Hepatocyte (in vitro differentiated cells): ENCODE measurements around the gene CCDC60. TPM values are rescaled to one million over a fixed set of nuclear protein-coding genes. Genes with fewer than 3 reads are reported as not detected.

Experiments
- DNase-seq: peaks from one replicate; pipeline ENCODE4 v3.0.0-alpha.2; 2016; ENCODE audit warnings: low spot score
- H2AFZ ChIP-seq: fragments of 200-600 bp; sonication (generic); 2 replicates; pipeline ENCODE4 v1.6.0; 2016; ENCODE audit warnings: antibody characterized with exemption, mild to moderate bottlenecking
- H3K27ac ChIP-seq: fragments of 200-600 bp; sonication (generic); 2 replicates; pipeline ENCODE4 v1.5.1; 2016; ENCODE audit warnings: mild to moderate bottlenecking
- H3K27me3 ChIP-seq: fragments of 200-600 bp; sonication (generic); 2 replicates; pipeline ENCODE4 v1.6.1; 2016
- H3K36me3 ChIP-seq: fragments of 200-600 bp; sonication (generic); replicated peaks from 2 replicates; pipeline ENCODE4 v1.5.1; 2016; ENCODE audit warnings: low read depth; ENCODE audit not compliant: insufficient read depth
- H3K4me1 ChIP-seq: fragments of 200-600 bp; sonication (generic); 2 replicates; pipeline ENCODE4 v1.5.1; 2016; ENCODE audit warnings: mild to moderate bottlenecking, moderate library complexity; ENCODE audit not compliant: insufficient read depth
- H3K4me2 ChIP-seq: fragments of 200-600 bp; sonication (generic); 2 replicates; pipeline ENCODE4 v1.6.0; 2016
- H3K4me3 ChIP-seq: fragments of 200-600 bp; sonication (generic); 2 replicates; pipeline ENCODE4 v1.5.1; 2016; ENCODE audit warnings: mild to moderate bottlenecking
- H3K79me2 ChIP-seq: fragments of 200-600 bp; sonication (generic); 2 replicates; pipeline ENCODE4 v1.6.0; 2017; ENCODE audit warnings: mild to moderate bottlenecking
- H3K9me2 ChIP-seq: fragments of 200-600 bp; sonication (generic); replicated peaks from 2 replicates; pipeline ENCODE4 v1.6.0; 2017; ENCODE audit warnings: mild to moderate bottlenecking; ENCODE audit not compliant: insufficient read depth
- H3K9me3 ChIP-seq: fragments of 200-600 bp; sonication (generic); 2 replicates; pipeline ENCODE4 v1.5.1; 2016; ENCODE audit warnings: low read depth, mild to moderate bottlenecking
- H4K20me1 ChIP-seq: fragments of 200-600 bp; sonication (generic); 2 replicates; pipeline ENCODE4 v1.6.0; 2016; ENCODE audit warnings: mild to moderate bottlenecking; ENCODE audit not compliant: insufficient read depth, poor library complexity, severe bottlenecking
- CTCF ChIP-seq: fragments of 200-600 bp; sonication (generic); IDR thresholded peaks from 2 replicates; pipeline ENCODE4 v1.5.1; 2016; ENCODE audit warnings: antibody characterized with exemption, mild to moderate bottlenecking; ENCODE audit not compliant: poor library complexity
- EZH2 ChIP-seq: fragments of 200-600 bp; sonication (generic); IDR thresholded peaks from 2 replicates; pipeline ENCODE4 v1.6.1; 2016; ENCODE audit warnings: antibody characterized with exemption, mild to moderate bottlenecking, borderline replicate concordance
- EZH2phosphoT487 ChIP-seq: fragments of 200-600 bp; sonication (generic); IDR thresholded peaks from one replicate; pipeline ENCODE4 v1.6.1; 2018; ENCODE audit warnings: antibody characterized with exemption, mild to moderate bottlenecking, low read depth, moderate library complexity; ENCODE audit not compliant: unreplicated experiment, severe bottlenecking
- WGBS: methylation state at CpG from one replicate; pipeline ENCODE4 v1.1.6; 2016; ENCODE audit warnings: low lambda C conversion rate; ENCODE audit errors: missing lambda C conversion rate; 5-methylcytosine and 5-hydroxymethylcytosine counted together
- polyA plus RNA-seq: library from polyadenylated mRNA; unstranded; fragments of >200 nt; fragmentation: Nextera tagmentation; extraction: Ambion mirVana; gene quantifications from 2 replicates; pipeline ENCODE4 v1.2.1, GENCODE V29; 2016
- total RNA-seq: library from RNA; depleted of rRNA; stranded (reverse); fragments of >200 nt; gene quantifications from 2 replicates; pipeline ENCODE4 v1.2.3, GENCODE V29; 2014

Gene CCDC60
- total and polyA plus RNA-seq, 2 experiments from 2014 or later, result 0.47 TPM; not detected in 1

DNA sequence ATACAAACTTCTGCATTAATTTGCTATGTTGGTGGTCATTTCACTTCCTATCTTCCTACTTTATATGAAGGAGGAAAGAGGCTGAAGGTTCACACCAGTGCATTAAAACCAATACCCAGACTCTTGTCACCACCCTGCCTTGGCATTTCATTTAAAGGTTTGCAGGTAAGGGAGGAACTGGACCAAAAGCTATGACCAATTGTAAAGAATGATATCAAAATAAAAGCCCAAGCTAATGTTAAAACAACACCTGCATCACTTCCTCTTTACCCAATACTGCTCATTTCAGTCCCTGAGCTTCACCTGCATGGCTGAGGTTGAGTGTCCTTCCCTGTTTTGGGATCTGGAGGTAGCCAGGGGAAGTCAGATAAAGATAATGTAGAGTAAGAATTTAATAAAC lies 211.8 kb downstream of the CCDC60 start:
- Histone ChIP-seq H3K4me1 (no peaks in the 10 kb centered on the region), H3K36me3 (no peaks in the 10 kb centered on the region), H3K9me3 (no peaks in the 10 kb centered on the region), H3K4me3 (no peak overlapping the region), H3K27me3 (peaks cover 12% of the 10 kb centered on the region), H4K20me1 (no peaks in the 10 kb centered on the region), H3K4me2 (no peak overlapping the region), H3K79me2 (no peaks in the 10 kb centered on the region), H2AFZ (no peak overlapping the region), H3K9me2 (no peaks in the 10 kb centered on the region), H3K27ac (no peak overlapping the region)
- no peak for DNase-seq
- TF ChIP-seq CTCF (no peak), EZH2 (no peak)

DNA sequence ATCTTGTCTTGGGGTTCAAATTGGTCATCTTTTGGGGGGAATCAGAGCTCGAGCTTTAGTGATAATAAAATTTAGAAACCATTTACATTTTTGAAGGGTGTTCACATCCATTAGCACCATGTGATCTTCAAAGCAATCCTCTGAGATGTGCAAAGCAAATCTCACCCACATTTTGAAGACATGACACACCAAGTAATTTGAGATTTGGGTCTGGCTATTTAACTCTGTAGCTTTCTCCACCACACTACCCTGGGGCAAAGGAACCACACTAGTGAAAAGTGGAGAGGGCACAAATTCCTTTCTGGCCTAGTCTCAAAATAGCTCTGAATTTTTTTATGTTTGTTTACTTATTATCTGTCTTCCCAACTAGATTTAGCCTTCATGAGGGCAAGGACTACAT lies 212.5 kb downstream of the CCDC60 start:
- H3K4me1 ChIP-seq, result no peaks in the 10 kb centered on the region
- DNase-seq, result no peak
- no peaks in the 10 kb centered on the region for H4K20me1 ChIP-seq
- no peaks in the 10 kb centered on the region for H3K9me3 ChIP-seq
- no peaks in the 10 kb centered on the region for H3K36me3 ChIP-seq
- no peaks in the 10 kb centered on the region for H3K9me2 ChIP-seq
- H3K4me2 ChIP-seq, result no peak overlapping the region
- 32% methylated on average over 1 of the region's 1 CpG for WGBS
- H3K27ac ChIP-seq, result no peak overlapping the region
- peaks cover 18% of the 10 kb centered on the region for H3K27me3 ChIP-seq
- H3K79me2 ChIP-seq, result no peaks in the 10 kb centered on the region
- TF ChIP-seq EZH2, result no peak
- no peak for TF ChIP-seq CTCF
- TF ChIP-seq EZH2phosphoT487, result no peak
- H3K4me3 ChIP-seq, result no peak overlapping the region
- H2AFZ ChIP-seq, result no peak overlapping the region

- Histone ChIP-seq H3K4me1 (no peaks in the 10 kb centered on the region), H3K79me2 (no peaks in the 10 kb centered on the region), H4K20me1 (no peaks in the 10 kb centered on the region), H2AFZ (no peak overlapping the region), H3K4me3 (no peak overlapping the region), H3K27me3 (peaks cover 9% of the 10 kb centered on the region), H3K27ac (no peak overlapping the region), H3K4me2 (no peak overlapping the region), H3K9me3 (no peaks in the 10 kb centered on the region), H3K9me2 (no peaks in the 10 kb centered on the region), H3K36me3 (no peaks in the 10 kb centered on the region)
- TF ChIP-seq EZH2 (no peak), CTCF (no peak), EZH2phosphoT487 (no peak)
- 37% methylated on average over 1 of the region's 1 CpG for WGBS
- DNase-seq, result no peak
These were observed 222.3 kb downstream of the CCDC60 start for GRCh38 chr12:119556854-119557253.

GRCh38 chr12:119565404-119565803 lies 230.9 kb downstream of the CCDC60 start:
- no peaks in the 10 kb centered on the region for H4K20me1 ChIP-seq
- H2AFZ ChIP-seq, result no peak overlapping the region
- 95% methylated on average over 3 of the region's 3 CpGs for WGBS
- H3K4me3 ChIP-seq, result no peak overlapping the region
- H3K27ac ChIP-seq, result no peak overlapping the region
- no peak overlapping the region for H3K4me2 ChIP-seq
- H3K9me3 ChIP-seq, result no peaks in the 10 kb centered on the region
- H3K4me1 ChIP-seq, result no peaks in the 10 kb centered on the region
- H3K9me2 ChIP-seq, result no peaks in the 10 kb centered on the region
- no peak for DNase-seq
- H3K36me3 ChIP-seq, result no peaks in the 10 kb centered on the region
- H3K27me3 ChIP-seq, result no peaks in the 10 kb centered on the region
- no peaks in the 10 kb centered on the region for H3K79me2 ChIP-seq
- no peak for TF ChIP-seq EZH2phosphoT487
- TF ChIP-seq CTCF, result no peak
- no peak for TF ChIP-seq EZH2
